RWPE2 (cell line): Measurements from ENCODE around the gene OR52M1.

ENCODE experiments used
- ATAC-seq: fragments of 200-7000 bp; cut with Tn5 transposase; 3 replicates; pipeline ENCODE4 v1.9.1; 2021; ENCODE audit warnings: low read depth
- DNase-seq: peaks from one replicate; pipeline ENCODE4 v3.0.0-alpha.2; 2020; ENCODE audit warnings: low spot score
- H3K27ac ChIP-seq: fragments of 450-650 bp; 2 replicates; pipeline ENCODE4 v1.5.1; 2017; ENCODE audit warnings: mild to moderate bottlenecking; ENCODE audit not compliant: poor library complexity, severe bottlenecking
- H3K27me3 ChIP-seq: fragments of 250-450 bp; sonication (Bioruptor Pico); 2 replicates; pipeline ENCODE4 v1.5.1; 2021; ENCODE audit warnings: mild to moderate bottlenecking, moderate library complexity; ENCODE audit not compliant: insufficient read depth, poor library complexity, severe bottlenecking
- H3K36me3 ChIP-seq: fragments of 250-450 bp; sonication (Bioruptor Pico); 2 replicates; pipeline ENCODE4 v1.5.1; 2020; ENCODE audit warnings: low read depth, mild to moderate bottlenecking, moderate library complexity
- H3K4me1 ChIP-seq: fragments of 250-450 bp; sonication (Bioruptor Pico); 2 replicates; pipeline ENCODE4 v1.5.1; 2021; ENCODE audit warnings: mild to moderate bottlenecking, moderate library complexity; ENCODE audit not compliant: insufficient read depth, poor library complexity, severe bottlenecking
- H3K4me3 ChIP-seq: fragments of 250-450 bp; sonication (Bioruptor Pico); 2 replicates; pipeline ENCODE4 v1.5.1; 2021; ENCODE audit warnings: mild to moderate bottlenecking, moderate library complexity; ENCODE audit not compliant: severe bottlenecking
- H3K9me3 ChIP-seq: fragments of 250-450 bp; sonication (Bioruptor Pico); 2 replicates; pipeline ENCODE4 v1.5.1; 2021; ENCODE audit warnings: mild to moderate bottlenecking, moderate library complexity; ENCODE audit not compliant: severe bottlenecking
- CTCF ChIP-seq: fragments of 450-650 bp; IDR thresholded peaks from one replicate; pipeline ENCODE4 v1.5.1; 2017; ENCODE audit warnings: mild to moderate bottlenecking, moderate library complexity; ENCODE audit not compliant: poor library complexity, severe bottlenecking

Gene OR52M1, protein sequence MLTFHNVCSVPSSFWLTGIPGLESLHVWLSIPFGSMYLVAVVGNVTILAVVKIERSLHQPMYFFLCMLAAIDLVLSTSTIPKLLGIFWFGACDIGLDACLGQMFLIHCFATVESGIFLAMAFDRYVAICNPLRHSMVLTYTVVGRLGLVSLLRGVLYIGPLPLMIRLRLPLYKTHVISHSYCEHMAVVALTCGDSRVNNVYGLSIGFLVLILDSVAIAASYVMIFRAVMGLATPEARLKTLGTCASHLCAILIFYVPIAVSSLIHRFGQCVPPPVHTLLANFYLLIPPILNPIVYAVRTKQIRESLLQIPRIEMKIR

GRCh38 chr11:4544891-4545290, at the start of gene OR52M1:
TSS of gene OR52M1 (plus strand) at chr11:4545191. CDS start at chr11:4545191, 0 bp downstream.
- Histone ChIP-seq H3K9me3 (no peaks in the 10 kb centered on the region), H3K27me3 (no peaks in the 10 kb centered on the region), H3K27ac (no peak within 1 kb of the TSS), H3K4me1 (peaks cover 3% of the 10 kb centered on the region), H3K4me3 (no peak within 1 kb of the TSS), H3K36me3 (no peaks in the 10 kb centered on the region)
- no peak for TF ChIP-seq CTCF
- DNase-seq = no peak
- ATAC-seq = no peak

DNA sequence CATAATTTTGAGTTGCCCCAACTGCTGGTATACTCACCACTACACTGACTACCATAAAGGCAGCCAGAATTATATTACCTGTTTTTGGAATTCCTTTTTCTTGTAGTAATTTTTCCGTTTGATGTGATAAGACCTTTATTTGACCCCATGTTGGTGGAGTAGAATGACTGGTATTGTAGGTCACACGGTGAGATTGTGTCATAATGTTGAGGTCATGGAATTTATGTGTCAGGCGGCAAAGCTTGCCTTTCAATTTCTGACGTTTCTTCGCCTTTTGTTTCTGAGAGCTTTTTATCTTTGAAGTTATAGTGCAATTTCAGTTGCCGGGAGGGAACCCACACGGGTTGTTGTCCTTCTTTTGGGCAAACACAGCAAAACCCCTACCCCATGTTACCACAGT, 49.5 kb upstream of the OR52M1 start:
- no peak for TF ChIP-seq CTCF
- DNase-seq = no peak
- H3K4me1 ChIP-seq = no peaks in the 10 kb centered on the region
- H3K27ac ChIP-seq = no peak overlapping the region
- no peak for ATAC-seq
- H3K27me3 ChIP-seq = peaks cover 52% of the 10 kb centered on the region
- H3K4me3 ChIP-seq = no peak overlapping the region
- no peaks in the 10 kb centered on the region for H3K9me3 ChIP-seq
- no peaks in the 10 kb centered on the region for H3K36me3 ChIP-seq

- ATAC-seq = no peak
- TF ChIP-seq CTCF = no peak
- Histone ChIP-seq H3K4me3 (no peak overlapping the region), H3K27me3 (peaks cover 52% of the 10 kb centered on the region), H3K36me3 (no peaks in the 10 kb centered on the region), H3K4me1 (no peaks in the 10 kb centered on the region), H3K27ac (no peak overlapping the region), H3K9me3 (no peaks in the 10 kb centered on the region)
- DNase-seq = no peak
Measured at GRCh38 chr11:4495986-4496385, 49.0 kb upstream of the OR52M1 start.

DNA sequence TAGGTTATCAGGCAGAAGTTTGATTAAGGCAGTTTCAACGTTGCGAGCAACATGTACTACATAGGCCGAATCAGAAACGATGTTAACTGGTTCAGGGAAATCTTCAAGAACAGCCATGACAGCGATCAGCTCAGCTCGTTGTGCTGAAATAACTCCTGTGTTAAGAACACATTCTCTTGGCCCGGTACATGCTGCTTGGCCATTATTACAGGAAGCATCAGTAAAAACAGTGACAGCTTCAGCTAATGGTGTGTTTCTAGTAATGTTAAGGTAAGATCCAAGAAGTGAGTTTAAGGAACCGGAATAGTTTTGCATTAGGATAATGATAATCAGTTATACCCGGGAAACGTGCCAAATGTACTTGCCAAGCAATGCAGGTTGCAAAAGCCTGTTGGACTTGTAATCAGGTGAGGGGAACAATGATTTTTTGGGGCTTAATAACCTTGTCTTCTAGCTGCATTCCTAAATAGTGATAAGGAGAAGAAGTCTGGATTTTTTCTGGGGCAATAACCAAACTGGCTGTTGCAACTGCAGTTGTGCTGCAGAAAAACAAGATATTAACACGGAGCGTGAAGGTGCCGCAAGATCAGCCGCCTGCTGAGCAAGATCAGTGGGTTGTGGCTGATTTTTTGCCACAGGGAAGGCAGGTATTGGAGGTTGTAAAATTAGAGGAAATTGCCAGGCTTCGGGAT, 48.3 kb upstream of the OR52M1 start:
- DNase-seq = no peak
- 0 out of 3 replicates have a peak, but pooled peaks have one; percentile 18 for ATAC-seq
- H3K4me1 ChIP-seq = no peaks in the 10 kb centered on the region
- H3K4me3 ChIP-seq = no peak overlapping the region
- no peak for TF ChIP-seq CTCF
- no peaks in the 10 kb centered on the region for H3K9me3 ChIP-seq
- no peak overlapping the region for H3K27ac ChIP-seq
- no peaks in the 10 kb centered on the region for H3K36me3 ChIP-seq
- H3K27me3 ChIP-seq = peaks cover 52% of the 10 kb centered on the region

- TF ChIP-seq CTCF = no peak
- no peak overlapping the region for H3K4me3 ChIP-seq
- H3K9me3 ChIP-seq = no peaks in the 10 kb centered on the region
- H3K27me3 ChIP-seq = no peaks in the 10 kb centered on the region
- ATAC-seq (no peak), DNase-seq (no peak)
- no peaks in the 10 kb centered on the region for H3K36me3 ChIP-seq
- H3K27ac ChIP-seq = no peak overlapping the region
- no peaks in the 10 kb centered on the region for H3K4me1 ChIP-seq
Measured at GRCh38 chr11:4508886-4509285, 36.1 kb upstream of the OR52M1 start.
